SK-N-SH treated with all-trans-retinoic acid at 6 μM for 48 hours (cell line): Measurements from ENCODE around the gene IL17B.

Source experiments
- BACH2 ChIP-seq: fragments of 250-450 bp; sonication (Bioruptor Pico); IDR thresholded peaks from 2 replicates; pipeline ENCODE4 v1.9.0; 2021; ENCODE audit warnings: mild to moderate bottlenecking, borderline replicate concordance
- CSDC2 ChIP-seq: fragments of 250-450 bp; sonication (Bioruptor Pico); IDR thresholded peaks from 2 replicates; pipeline ENCODE4 v1.5.0; 2020; ENCODE audit warnings: mild to moderate bottlenecking, moderate library complexity
- GLIS3 ChIP-seq: fragments of 250-450 bp; sonication (Bioruptor Pico); IDR thresholded peaks from 2 replicates; pipeline ENCODE4 v1.5.0; 2020; ENCODE audit warnings: mild to moderate bottlenecking, moderate library complexity
- OSR1 ChIP-seq: fragments of 250-450 bp; sonication (Bioruptor Pico); IDR thresholded peaks from 2 replicates; pipeline ENCODE4 v1.8.0; 2022; ENCODE audit warnings: moderate library complexity, mild to moderate bottlenecking, inconsistent platforms
- SNAI2 ChIP-seq: fragments of 250-450 bp; sonication (Bioruptor Pico); IDR thresholded peaks from 2 replicates; pipeline ENCODE4 v1.5.0; 2020; ENCODE audit warnings: mild to moderate bottlenecking, moderate library complexity
- TOX ChIP-seq: fragments of 250-450 bp; sonication (Bioruptor Pico); IDR thresholded peaks from 2 replicates; pipeline ENCODE4 v1.8.0; 2021; ENCODE audit warnings: mild to moderate bottlenecking, moderate library complexity, borderline replicate concordance
- ZC3H10 ChIP-seq: fragments of 250-450 bp; sonication (Bioruptor Pico); IDR thresholded peaks from 2 replicates; pipeline ENCODE4 v1.5.1; 2021; ENCODE audit warnings: mild to moderate bottlenecking, moderate library complexity
- ZFP3 ChIP-seq: fragments of 250-450 bp; sonication (Bioruptor Pico); IDR thresholded peaks from 2 replicates; pipeline ENCODE4 v1.5.0; 2020; ENCODE audit warnings: mild to moderate bottlenecking, moderate library complexity
- ZFP30 ChIP-seq: fragments of 450-650 bp; formaldehyde crosslinking; IDR thresholded peaks from 2 replicates; pipeline ENCODE4 v1.5.0; 2022; ENCODE audit warnings: mild to moderate bottlenecking, moderate library complexity
- ZNF8 ChIP-seq: fragments of 450-650 bp; formaldehyde crosslinking; IDR thresholded peaks from 2 replicates; pipeline ENCODE4 v1.5.0; 2020; ENCODE audit warnings: mild to moderate bottlenecking, moderate library complexity
- TF ChIP-seq, protein P1 (sequence below): fragments of 250-450 bp; sonication (Bioruptor Pico); IDR thresholded peaks from 2 replicates; pipeline ENCODE4 v1.5.1; 2020; ENCODE audit warnings: low read depth, mild to moderate bottlenecking, moderate library complexity
- TF ChIP-seq, protein P2 (sequence below): fragments of 250-450 bp; sonication (Bioruptor Pico); IDR thresholded peaks from 2 replicates; pipeline ENCODE4 v1.8.0; 2021; ENCODE audit warnings: low read depth, mild to moderate bottlenecking, moderate library complexity, borderline replicate concordance
- TF ChIP-seq, protein P3 (sequence below): fragments of 250-450 bp; sonication (Bioruptor Pico); IDR thresholded peaks from 2 replicates; pipeline ENCODE4 v1.8.0; 2020; ENCODE audit warnings: mild to moderate bottlenecking, moderate library complexity, borderline replicate concordance

DNA sequence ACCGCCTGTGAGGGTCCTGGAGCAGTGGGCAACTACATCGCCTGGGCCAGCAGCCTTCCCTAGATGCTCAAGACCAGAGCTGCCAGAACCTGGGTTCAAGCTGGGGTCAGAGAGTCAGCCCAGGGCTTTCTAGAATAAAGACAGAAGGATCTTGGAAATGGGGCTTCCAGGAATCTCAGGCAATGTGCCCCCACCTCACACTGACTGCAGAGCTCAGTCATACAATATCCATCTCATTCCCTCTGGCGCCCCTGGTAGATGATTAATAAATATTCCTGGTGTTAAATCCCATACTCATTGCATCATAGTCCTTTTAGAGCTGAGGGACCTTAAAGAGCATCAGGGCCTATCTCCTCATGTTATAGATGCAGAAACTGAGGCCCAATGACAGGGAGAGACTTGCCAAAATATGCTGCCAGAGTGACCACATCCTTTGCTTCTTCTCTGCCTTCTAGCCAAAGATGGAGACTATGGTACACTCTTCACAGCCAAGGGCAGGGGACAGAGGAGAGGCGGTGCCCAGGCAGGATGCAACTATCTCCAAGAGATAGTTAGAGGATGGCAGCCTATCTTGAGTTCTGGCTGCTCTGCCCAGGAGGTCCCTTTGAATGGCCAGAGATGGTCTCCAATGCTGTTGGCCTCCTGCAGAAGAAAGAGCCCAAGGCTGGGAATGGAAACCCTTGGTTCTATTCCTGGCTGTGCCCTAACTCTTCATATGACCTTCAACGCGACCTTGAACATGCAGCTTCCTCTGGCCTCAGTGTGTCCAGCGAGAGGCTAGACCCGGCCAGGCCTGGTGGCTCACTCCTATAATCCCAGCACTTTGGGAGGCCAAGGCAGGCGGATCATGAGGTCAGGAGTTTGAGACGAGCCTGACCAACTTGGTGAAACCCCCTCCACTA lies 36.2 kb upstream of the IL17B start:
- TF ChIP-seq BACH2 (CRISPR knock-in tag) (no peak), SNAI2 (CRISPR knock-in tag) (no peak), ZFP3 (CRISPR knock-in tag) (no peak), ZC3H10 (CRISPR knock-in tag) (no peak), GLIS3 (CRISPR knock-in tag) (no peak), TOX (CRISPR knock-in tag) (no peak), CSDC2 (CRISPR knock-in tag) (no peak), ZNF8 (CRISPR knock-in tag) (no peak), OSR1 (CRISPR knock-in tag) (no peak), ZFP30 (CRISPR knock-in tag) (no peak)
- TF ChIP-seq, protein P1, sequence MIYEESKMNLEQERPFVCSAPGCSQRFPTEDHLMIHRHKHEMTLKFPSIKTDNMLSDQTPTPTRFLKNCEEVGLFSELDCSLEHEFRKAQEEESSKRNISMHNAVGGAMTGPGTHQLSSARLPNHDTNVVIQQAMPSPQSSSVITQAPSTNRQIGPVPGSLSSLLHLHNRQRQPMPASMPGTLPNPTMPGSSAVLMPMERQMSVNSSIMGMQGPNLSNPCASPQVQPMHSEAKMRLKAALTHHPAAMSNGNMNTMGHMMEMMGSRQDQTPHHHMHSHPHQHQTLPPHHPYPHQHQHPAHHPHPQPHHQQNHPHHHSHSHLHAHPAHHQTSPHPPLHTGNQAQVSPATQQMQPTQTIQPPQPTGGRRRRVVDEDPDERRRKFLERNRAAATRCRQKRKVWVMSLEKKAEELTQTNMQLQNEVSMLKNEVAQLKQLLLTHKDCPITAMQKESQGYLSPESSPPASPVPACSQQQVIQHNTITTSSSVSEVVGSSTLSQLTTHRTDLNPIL (CRISPR knock-in tag) = no peak
- TF ChIP-seq, protein P2, sequence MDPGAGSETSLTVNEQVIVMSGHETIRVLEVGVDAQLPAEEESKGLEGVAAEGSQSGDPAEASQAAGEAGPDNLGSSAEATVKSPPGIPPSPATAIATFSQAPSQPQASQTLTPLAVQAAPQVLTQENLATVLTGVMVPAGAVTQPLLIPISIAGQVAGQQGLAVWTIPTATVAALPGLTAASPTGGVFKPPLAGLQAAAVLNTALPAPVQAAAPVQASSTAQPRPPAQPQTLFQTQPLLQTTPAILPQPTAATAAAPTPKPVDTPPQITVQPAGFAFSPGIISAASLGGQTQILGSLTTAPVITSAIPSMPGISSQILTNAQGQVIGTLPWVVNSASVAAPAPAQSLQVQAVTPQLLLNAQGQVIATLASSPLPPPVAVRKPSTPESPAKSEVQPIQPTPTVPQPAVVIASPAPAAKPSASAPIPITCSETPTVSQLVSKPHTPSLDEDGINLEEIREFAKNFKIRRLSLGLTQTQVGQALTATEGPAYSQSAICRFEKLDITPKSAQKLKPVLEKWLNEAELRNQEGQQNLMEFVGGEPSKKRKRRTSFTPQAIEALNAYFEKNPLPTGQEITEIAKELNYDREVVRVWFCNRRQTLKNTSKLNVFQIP (CRISPR knock-in tag) = no peak
- TF ChIP-seq, protein P3, sequence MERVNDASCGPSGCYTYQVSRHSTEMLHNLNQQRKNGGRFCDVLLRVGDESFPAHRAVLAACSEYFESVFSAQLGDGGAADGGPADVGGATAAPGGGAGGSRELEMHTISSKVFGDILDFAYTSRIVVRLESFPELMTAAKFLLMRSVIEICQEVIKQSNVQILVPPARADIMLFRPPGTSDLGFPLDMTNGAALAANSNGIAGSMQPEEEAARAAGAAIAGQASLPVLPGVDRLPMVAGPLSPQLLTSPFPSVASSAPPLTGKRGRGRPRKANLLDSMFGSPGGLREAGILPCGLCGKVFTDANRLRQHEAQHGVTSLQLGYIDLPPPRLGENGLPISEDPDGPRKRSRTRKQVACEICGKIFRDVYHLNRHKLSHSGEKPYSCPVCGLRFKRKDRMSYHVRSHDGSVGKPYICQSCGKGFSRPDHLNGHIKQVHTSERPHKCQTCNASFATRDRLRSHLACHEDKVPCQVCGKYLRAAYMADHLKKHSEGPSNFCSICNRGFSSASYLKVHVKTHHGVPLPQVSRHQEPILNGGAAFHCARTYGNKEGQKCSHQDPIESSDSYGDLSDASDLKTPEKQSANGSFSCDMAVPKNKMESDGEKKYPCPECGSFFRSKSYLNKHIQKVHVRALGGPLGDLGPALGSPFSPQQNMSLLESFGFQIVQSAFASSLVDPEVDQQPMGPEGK = no peak
